Brain pericyte (primary cell): ENCODE measurements around the gene ARID3B.

Experiments used
- DNase-seq: peaks from one replicate; pipeline ENCODE4 v3.0.0-alpha.2; 2012; ENCODE audit warnings: low read depth, low spot score

The ARID3B gene

GRCh38 chr15:74642348-74642733 is 101.3 kb downstream of the ARID3B start:
- DNase-seq, result no peak

GRCh38 chr15:74642734-74643664 is 102.0 kb downstream of the ARID3B start:
- DNase-seq, result no peak

GRCh38 chr15:74643665-74644204 is 102.7 kb downstream of the ARID3B start:
- no peak for DNase-seq

GRCh38 chr15:74646480-74646879 is 105.5 kb downstream of the ARID3B start:
- DNase-seq, result no peak
